ENCODE measurements around the gene NEK4.

The NEK4 gene

DNA sequence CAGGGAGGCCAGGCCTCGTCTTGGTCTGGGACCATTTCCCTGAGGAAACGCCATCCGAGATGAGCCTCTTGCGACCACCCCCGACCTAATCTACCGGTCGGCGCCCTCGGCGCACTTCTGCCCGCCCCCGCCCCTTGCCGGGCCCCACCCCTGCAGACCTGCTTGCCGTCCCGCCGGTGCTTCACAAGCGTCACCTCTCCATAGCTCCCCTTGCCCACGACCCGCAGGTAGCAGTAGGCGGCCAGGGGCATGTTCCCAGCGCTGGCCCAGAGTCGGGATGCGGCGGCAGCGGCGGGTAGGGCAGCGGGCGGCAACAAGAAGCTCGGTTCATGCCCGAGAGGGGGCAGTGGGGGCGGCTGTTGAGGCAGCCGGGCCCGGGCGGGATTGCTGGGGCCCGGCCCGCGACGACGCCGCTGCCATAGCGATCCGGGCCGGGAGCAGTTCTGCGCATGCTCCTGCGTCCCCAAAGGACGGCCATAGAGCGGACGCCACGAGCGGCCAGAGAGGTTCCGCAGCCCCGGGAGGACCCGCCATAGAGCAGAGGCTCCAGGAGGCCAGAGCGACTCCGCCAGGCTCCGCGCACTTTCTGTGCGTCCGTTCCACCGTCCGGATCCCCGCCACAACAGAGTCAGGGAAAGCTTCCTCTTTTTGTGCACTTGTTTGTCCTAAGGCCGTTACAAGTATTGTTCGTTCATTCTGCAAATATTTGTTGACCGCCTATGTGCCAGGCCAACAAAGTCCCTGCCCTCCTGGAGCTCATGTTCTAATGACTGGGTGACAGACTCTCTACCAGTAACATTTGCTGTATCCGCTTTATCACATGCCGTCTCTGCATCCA lies at the start of gene NEK4:
NEK4 (minus strand) TSS at position 445 of the 838 bp plus-strand sequence; CDS start at position 251, 194 bp downstream.
- FAIRE-seq = no peak

DNA sequence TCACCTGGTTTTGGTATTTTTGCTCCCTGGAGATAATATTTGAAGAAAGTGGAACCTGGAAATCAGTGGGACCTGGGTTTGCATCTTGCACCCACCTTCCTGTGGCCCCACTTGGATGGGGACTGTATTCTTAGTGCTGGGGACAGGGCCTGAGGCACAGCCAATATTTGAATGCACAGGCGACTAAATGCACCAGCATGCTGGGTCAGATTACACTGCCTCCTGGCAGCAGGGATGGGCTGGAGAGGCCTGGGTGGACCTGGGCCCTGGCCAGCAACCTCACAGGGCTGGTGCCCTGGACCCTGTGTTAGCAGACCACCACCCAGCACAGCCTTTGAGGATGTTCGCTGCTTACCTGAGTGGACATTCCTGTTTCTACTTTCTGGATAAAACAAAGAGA lies 49.2 kb upstream of the NEK4 start:
- FAIRE-seq = no peak

- no peak for FAIRE-seq
Observed at GRCh38 chr3:52817860-52818259, 47.1 kb upstream of the NEK4 start.

DNA sequence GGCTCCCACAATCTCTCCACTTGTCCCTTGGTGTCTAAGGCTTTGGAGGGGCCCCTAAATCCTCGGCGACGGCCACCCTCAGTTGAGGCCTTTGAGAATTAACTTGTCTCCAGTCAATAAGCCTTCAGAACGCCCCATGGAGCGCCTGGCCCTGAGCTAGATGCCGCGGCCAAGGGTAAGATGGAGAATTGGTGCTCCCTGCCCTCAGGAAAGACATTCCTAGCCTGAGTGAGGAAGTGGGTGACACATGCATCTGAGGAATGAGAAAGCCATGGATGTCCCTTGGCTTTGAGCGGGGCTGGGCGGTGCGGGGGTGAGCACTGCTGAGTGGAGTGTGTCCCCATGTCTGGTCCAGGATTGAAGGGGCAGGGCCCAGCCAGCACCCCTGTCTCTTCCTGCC lies 46.5 kb upstream of the NEK4 start:
- FAIRE-seq = no peak

GRCh38 chr3:52816654-52817053 lies 45.9 kb upstream of the NEK4 start:
- FAIRE-seq = no peak

DNA sequence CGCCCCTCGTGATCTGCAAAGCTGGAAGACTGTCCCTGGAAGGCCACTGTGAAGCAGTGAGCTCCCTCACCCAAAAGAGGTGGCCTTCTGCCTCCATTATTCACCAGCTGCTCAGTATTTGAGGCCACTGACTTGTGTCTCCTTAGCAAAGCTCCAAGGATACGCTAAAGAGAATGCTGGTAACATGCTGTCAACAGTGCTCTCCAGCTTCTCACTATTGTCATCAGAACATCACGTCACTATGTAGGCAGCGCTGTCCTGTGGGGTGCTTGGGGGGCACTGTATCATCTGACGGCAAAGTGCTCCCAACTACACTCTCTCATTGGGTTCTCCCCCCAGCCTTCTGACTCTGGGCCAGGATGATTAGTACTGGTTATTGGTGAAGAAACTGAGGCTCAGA lies 45.5 kb upstream of the NEK4 start:
- FAIRE-seq = no peak

DNA sequence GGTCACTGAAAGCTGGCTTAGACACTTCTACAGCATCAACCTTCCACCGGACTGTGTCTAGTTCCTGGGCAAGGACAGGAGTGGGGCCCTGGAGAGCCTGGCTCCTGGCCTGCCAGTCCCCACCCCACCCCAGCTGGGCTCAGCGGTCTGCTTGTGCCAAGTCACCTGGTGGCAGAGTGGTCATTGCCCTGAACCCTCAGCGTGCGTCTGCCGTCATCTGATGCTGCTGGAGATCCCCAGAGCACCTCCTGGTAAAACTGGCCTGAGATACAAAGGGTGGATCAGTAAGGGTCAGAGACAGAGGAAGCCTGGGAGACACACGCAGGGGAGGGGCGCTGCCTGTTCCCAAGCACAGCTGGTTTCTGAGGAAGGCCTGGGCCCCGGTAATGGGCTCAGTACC lies 43.1 kb upstream of the NEK4 start:
- FAIRE-seq = no peak

GRCh38 chr3:52811452-52812011 lies 40.8 kb upstream of the NEK4 start:
- no peak for FAIRE-seq

DNA sequence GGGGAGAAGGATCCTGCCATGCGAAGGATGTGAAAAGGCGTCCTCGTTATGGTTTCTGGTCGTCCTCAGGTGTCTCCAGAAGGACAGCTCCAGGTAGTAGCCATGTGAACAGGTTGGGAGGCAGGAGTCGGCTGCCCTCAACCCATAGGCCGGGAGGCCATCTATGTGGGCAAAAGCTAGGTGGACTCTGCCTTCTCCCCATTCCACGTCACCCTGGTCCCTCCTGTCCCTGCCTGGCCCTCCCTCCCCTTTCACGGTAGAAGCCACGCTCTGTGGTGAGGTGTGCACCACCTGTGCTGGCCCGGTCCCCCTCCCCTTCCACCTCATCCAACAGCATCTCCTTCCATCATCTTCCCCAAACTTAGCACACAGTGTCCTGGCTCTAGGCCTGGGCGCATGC lies 40.2 kb upstream of the NEK4 start:
- FAIRE-seq = no peak

GRCh38 chr3:52809662-52810377 lies 39.1 kb upstream of the NEK4 start:
- FAIRE-seq = no peak

DNA sequence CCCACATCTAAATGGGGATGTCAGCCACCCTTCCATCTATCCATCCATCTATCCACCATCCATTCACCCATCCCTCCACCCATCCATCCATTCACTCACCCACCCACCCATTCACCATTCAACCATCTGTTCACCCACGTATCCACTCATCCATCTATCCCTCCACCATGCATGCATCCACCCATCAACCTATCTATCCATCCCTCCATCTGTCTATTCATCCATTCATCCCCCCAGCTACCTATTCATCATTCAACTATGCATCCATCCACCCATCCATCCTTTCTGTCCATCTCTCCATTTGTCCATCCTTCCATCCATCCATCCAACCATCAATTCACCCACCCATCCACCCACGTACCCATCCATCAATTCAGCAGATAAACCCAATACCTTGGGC lies 38.4 kb upstream of the NEK4 start:
- FAIRE-seq = no peak

DNA sequence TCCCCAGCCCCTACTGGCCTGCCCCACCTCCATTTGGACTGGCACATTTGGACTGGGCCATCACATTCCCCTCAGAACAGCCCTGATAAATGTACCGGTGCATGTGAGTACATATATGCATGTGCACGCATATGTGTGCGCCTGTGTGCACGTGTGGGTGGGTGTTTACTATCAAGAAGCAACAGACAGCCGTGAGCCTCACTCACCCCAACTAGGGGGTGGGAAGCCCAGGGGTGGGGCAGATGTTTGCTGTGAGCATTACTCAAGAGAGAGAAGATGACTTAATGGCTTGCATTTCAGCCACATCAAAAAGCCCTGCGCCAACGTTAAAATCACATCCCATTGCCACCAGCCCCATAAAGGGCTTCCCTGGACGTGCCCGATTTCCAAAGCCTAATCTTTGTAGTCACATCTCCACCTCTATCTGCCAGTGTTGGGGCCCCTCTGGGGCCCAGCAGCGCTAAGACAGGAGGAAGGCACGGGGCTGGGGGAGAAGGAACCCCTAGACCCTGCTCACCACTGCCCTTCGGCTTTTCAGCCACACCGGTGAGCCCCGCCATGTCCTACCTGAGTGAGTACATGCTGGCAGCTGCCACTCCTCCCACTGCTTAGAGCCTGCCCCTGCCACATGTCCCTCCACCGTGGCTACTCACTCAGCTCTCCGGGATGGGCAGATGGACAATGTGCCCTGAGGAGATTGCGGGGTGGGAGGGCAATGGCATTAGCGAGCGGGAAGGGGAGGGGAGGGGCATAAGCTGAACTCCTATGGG lies 34.7 kb upstream of the NEK4 start:
- no peak for FAIRE-seq

DNA sequence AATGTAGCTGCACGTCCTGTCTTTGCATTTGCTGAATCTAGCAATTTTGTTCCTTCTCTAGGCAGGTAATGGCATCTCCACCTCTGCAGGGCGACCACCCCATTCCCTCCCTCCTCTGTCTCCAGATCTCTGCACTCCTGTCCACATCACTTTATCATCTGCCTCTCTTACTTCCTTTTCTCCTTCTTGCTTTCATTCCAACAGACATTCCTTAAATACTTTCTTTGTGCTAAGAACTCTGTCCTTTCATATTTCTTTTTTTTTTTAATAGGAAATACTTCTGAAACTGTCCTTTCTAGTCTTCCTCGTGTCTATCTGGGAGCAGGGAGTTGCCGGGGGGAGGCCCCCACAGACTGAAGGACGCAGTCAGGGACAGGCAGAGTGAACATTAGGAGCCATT lies 31.1 kb upstream of the NEK4 start:
- FAIRE-seq = no peak

- FAIRE-seq = no peak
Observed at GRCh38 chr3:52800079-52800478, 29.3 kb upstream of the NEK4 start.

DNA sequence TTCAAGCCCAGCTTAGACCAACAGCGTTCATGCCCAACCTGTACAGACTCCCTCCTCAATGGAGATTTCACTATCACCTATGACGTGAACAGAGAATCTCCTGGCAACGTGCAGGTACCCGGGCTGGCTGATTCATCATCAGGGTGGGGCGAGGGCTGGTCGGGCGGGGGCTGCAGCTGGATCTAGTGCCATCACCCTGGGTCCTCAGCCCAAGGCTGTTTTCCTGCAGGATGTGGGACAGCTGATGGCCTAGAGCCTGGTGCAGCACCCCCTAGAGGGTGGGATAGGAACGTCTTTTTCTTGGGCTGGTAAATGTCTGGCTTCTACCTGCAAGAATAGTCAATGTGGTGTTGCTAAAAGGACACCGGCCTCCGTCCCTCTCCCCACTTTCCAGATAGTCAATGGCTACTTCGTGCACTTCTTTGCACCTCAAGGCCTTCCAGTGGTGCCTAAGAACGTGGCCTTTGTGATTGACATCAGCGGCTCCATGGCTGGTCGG lies 28.3 kb upstream of the NEK4 start:
- FAIRE-seq = no peak

DNA sequence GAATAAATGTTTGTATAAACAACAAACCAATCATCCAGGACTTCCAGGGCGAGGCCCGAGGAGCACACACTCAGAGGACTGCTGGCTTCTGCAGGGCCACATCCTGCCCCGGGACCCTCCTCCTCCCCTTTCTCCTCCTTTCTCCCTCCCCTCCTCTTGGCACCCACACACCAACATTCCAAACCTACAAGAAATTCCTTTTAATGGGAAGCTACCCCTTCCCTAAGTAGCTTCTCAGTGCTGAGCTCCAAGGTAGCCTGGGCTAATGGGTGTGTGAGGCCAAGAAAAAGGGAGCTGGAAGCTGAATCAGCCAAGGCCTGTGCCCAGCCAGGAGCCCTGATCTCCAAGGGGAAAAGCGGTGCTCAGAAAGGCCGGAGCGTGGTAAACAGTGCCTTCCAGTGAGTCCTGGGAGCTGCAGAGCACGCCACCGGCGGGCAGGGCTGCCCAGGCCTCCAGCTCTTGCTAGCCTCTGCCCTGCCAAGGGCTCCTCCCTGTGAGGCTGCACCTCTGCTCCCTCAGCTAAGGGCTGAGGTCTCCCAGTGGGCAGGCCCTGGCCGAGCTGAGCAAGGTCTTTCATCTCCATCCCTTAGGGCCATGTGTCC lies 27.7 kb upstream of the NEK4 start:
- no peak for FAIRE-seq

DNA sequence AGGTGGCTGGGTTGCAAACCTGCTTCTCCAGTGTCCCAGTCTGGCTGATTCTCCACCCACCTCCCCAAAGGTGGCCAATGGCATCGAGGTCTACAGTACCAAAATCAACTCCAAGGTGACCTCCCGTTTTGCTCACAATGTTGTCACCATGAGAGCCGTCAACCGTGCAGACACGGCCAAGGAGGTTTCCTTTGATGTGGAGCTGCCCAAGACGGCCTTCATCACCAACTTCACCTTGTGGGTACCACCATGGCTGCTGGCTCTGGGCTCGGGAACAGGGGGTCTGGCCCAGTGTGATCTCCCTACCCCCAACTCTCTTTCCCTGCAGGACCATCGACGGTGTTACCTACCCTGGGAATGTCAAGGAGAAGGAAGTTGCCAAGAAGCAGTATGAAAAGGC lies 25.7 kb upstream of the NEK4 start:
- no peak for FAIRE-seq

DNA sequence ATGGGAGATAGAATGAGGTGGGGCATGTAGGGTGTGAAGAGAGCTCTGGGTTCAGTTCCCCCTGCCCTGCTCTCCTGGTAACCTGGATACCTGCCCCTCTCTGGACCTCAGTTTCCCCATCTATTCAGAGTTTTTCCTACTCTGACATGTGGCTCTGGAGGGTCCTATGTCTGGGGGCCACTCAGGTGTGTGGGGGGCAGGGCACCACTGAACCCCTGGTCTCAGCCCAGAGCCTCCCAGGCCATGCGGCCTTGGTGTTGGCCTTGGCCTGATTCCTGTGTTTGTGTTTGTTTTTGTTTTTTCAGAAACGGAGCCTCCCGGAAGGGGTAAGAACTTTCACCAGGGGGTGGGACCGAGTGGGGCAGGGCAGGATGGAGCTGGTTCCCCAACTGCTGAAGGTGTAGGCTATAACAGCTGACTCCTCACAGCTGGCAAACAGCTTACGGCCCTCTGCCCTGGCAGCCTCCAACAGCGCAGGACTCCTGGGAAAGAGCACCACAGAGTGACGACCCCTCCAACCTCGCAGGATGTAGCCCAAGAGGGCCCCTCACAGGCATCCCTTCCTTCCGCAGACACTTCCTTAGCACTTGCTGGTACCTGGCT lies 24.7 kb upstream of the NEK4 start:
- no peak for FAIRE-seq

GRCh38 chr3:52794612-52795099 lies 23.9 kb upstream of the NEK4 start, which contains the start of gene ITIH3:
Gene ITIH3 (plus strand): TSS chr3:52794796. CDS start chr3:52794804, 8 bp downstream.
- FAIRE-seq = no peak

DNA sequence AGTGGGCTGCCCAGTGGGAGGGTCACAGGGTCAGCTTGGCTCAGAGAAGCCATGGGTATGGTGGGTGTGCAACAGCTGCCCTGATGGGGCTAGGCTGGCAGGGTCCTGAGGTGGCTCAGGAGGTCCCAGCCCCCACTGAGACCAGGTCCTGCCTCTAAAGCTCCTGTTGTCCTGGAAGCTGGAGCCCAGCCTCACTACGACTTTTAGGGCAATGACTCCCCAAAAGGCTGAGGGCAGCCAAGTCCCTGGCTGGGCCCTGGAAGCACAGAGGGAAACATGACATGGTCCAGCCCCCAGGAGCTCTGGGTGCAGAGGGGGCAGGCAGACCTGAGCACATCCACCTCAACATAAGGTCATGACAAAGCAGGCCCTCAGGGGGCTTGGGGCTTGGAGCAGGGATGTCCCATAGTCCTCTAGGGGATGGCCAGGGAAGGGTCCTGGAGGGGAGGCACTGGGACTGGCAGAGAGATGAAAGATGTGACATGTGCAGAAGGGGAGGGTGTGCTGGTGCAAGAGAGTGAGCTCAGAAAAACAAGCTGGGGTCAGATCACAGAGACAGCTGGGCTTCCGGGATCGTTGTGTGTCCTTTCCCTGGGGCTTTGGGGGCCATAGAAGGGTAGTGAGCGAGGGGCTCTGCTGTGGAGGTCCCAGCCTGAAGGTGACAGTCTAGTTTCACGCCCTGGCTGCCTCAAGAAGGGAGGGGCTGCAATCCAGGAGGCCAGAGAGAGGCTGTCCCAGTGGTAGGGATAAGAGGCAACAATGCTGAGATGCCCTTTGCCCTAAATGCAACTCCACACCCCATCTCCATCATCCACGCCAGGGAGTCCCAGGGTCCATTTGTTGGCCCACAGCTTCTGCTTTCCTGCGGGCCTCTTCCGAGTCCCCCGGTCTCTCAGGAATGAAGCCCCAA lies 23.2 kb upstream of the NEK4 start:
- no peak for FAIRE-seq

Data from endometrium (tissue), 2 donors.